GM21367 (cell line): Measurements from ENCODE around the gene DGCR2.
"Not testable (repeated sequence)": the region's sequence is repeated elsewhere in the genome, so short reads cannot be mapped to it uniquely, and the experiment has no call there.

ENCODE experiments used
- ATAC-seq: cut with Tn5 transposase; IDR thresholded peaks from one replicate; pipeline ENCODE4 v1.9.1; 2021; ENCODE audit not compliant: unreplicated experiment

Gene DGCR2

DNA sequence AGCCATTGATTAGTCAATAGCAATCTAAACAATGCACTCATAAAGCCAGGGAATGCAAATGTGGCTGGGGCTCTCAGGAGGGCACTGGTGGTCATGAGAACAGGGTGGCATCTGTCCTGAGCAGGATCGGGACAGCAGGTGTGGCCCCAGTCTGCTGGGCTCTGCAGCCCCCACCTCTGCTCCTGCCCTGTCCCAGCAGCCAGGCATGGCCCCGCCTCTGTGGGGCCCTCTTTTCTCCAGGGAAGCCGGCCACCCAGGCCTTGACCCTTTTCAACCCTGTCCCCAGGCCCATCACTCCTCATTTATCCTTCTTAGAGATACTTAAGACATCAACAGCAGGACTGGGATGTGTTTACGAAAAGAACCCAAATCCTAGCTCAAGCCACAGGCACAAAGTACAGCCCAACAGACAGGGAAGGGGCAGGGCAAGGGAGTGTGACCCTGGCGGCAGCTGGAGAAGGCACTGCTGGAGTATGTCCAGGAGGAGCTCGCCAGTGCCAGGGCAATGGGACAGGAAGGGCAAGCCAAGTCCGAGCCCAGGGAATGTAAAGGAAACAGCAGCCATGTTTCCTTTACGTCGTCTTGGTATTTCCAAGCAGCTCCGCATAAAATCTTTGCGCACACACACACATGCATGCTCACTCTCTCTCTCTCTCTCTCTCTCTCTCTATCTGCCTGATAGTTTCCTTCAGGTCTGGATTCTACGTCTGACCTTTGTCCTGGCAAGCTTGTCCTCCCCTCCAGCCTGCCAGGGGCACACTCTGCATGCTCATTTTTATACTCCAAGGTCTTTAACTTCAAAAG, 59.9 kb downstream of the DGCR2 start:
- no peak for ATAC-seq

DNA sequence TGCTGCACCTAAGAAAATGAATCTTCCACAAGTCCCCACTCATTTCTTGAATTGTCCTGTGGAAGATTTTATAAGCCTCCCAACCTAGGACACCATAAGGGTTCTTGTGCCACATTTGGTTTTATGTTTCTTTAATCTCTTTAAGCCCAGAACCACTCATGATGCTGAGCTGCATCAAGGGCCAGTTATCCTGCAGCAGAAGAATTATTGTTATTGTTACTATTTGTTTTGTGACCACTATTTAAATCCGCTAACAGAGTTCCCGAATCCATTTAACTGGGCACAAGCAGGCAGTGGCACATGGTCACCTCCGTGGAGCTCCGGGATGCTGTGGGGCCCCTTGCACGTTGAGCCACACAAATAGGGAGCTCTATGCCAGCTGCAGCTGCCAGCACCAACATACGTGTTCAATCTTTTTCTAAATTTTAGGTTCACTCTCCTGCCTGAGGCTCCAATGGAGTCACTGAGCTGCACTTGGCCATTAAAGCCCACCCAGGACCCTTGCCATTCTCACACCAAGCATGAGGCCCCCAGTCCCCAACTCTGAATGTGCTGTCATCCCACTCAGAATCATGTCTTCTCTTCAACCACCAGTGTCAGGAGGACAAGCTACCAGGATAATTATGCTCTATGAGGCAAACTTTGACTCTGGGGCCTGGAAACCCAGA, 60.6 kb downstream of the DGCR2 start:
- no peak for ATAC-seq

DNA sequence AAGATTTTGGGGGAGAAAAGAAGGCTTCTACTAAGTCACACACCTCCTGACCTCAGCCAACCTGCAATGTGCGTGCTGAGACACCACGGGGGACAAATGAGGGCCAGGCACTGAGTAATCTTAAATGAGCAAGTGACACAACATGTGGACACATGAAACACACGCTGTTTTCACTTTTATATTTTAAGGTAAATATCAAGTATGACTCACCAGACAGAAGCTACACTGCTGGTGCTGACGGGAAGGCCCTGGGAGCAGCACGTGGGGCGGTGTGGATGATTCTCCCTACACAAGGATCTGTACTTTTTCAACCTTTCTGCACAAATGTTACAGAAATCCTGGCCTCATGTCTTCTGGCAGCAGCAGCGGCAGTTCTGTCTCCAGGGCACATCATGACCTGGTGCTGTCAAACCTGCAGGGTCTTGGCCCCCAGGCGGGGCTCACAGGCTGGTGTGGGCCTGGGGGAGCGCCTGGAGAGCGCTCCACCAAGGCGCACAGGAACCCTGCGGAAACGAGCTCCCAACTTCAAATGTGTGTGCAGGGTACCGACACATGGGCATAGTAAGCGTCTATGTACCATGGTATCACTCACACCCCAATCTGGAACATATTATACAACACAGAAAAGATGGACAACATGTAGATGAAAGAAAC, 61.7 kb downstream of the DGCR2 start:
- no peak for ATAC-seq

DNA sequence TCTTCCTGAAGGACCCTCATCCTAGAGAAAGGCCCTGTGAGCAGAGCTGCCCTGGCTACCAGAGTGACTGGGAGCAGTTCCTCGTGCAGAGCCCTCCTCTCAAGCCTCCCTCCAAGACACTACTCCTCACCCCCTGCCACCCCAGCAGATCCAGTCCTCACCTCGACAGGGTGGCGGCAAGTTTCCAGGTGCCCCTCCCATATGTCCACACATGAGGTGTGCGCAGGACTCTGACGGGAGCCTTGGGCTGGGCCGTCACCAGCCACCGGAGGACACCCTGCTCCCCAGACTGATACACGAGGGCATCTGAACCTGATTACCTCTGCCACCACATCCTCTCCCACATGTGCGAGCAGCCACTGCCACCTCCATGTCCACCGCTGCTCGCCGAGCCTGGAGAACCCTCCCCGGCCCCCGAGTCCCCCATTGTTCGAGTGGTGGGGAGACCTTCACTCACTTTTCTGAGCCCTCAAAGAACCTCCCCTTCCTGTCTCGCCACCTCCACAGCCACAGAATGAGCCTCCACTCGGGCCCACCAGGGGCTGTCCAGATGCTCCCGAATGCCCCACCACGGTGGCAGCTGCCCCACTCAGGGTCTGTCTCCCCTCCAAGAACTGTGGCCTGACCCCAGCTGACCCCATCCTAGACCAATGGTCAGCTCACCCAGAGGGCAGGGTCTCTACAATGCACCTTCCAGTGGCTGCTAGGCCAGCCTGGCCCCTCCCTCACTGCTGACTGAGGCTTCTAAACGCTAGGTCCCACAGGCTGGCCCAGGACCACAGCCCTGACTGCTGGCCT, 62.5 kb downstream of the DGCR2 start:
- no peak for ATAC-seq

GRCh38 chr22:19058713-19059451, 63.3 kb downstream of the DGCR2 start:
- no peak for ATAC-seq

DNA sequence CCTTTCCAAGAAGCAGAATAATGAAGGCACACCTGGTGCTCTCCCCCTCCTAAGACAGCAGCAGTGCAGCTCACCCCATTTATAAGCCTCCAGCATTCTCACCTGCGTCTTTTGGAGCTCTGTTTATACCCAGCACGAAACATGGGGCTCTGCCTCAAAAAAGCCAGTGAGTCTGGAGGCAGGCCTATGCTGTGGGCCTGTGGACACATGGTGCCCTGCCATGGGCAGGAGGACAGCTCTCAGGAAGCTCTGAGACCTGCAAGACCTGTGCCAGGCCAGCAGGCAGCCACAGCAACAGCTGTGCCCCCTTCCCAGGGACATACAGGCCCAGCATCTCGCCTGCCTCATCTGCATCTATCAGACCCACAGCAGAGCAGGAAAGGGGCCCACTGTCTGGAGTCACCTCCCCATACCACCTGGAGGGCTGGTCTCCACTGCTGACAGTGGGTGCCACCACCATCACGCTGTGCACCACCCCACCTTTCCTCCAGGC, 64.2 kb downstream of the DGCR2 start:
- ATAC-seq = no peak

GRCh38 chr22:19057539-19057938, 64.7 kb downstream of the DGCR2 start:
- ATAC-seq = no peak

GRCh38 chr22:19056951-19057401, 65.2 kb downstream of the DGCR2 start:
- ATAC-seq = no peak

- ATAC-seq = no peak
These were observed 66.4 kb downstream of the DGCR2 start for GRCh38 chr22:19055801-19056200.

DNA sequence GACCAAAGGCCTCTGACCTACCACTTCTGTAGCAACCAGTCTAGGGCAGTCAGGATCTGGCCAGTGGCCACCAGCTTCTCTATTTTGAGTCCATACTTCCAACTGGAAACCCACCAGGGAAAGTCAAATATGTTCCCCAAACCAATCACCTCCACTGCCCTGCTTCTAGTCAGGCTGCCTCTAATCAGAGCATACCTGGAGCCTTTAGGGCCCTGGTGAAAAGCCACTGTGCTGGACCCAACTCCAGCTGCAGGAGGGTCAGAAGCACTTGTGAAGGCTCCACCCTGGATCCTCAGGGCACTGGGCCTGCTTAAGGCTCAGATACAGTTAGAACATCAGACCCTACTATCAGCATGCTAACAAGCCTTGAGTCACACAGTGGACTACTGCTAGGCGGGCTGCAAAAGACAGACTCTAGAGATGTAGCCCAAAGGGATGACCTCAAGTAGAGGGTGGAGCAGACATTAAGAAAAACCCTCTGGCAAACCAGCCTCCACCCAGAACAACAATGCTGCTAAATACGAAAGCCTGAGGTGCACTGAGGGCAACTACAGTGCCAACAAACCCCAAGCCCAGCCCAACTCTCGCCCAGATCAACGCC, 69.2 kb downstream of the DGCR2 start:
- no peak for ATAC-seq

- ATAC-seq = no peak
These were observed 70.7 kb downstream of the DGCR2 start for GRCh38 chr22:19051381-19052072.

DNA sequence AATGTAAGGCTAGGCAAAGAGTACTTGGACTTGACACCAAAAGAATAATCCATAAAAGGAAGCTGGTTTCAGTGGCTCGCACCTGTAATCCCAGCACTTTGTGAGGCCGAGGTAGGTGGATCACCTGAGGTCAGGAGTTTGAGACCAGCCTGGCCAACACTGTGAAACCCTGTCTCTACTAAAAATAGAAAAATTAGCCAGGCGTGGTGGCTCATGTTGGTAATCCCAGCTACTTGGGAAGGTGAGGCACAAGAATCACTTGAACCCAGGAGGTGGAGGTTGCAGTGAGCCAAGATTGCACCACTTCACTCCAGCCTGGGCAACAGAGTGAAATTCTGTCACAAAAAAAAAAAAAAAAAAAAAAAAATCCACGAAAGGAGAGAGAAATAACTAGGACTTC, 71.4 kb downstream of the DGCR2 start:
- ATAC-seq = not testable (repeated sequence)

DNA sequence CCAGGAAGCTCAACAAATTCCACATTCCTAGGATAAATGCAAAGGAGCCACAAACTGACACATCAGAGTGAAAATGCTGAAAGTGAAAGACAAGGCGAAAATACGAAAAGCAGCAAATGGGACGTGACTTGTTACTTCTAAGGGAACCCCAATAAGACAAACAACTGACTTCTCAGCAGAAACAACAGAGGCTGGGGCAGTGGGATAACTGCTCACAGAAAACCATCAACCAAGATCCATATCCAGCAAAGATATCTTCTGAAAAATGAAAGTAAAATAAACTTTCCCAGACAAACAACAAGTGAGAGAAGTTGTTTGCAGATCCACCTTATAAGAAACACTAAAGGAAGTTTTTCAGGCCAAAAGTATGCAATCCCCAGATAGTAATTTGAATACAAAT, 72.1 kb downstream of the DGCR2 start:
- ATAC-seq = no peak

DNA sequence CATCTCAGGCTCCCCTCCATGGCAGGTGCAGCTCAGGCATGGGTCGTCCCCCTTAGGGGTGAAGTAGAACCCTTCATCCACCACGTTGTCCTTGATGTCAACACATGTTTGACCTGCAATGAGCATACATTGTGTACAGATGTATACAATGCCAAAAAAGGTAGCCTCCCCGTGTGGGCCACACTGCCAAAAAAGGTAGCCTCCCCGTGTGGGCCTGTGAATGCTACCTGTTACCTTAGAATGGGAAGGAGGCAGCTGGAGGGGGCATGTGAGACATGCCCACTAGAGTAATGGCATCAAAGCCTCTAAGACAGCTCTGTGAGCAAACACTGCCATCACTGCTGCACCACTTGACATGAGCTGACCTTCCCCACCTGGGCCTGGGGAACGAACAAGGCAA, 73.7 kb downstream of the DGCR2 start:
- no peak for ATAC-seq

- ATAC-seq = no peak
These were observed 74.2 kb downstream of the DGCR2 start for GRCh38 chr22:19047993-19048392.

GRCh38 chr22:19046719-19047609, 75.2 kb downstream of the DGCR2 start:
- ATAC-seq = no peak

GRCh38 chr22:19046287-19046686, 75.9 kb downstream of the DGCR2 start:
- ATAC-seq = no peak

DNA sequence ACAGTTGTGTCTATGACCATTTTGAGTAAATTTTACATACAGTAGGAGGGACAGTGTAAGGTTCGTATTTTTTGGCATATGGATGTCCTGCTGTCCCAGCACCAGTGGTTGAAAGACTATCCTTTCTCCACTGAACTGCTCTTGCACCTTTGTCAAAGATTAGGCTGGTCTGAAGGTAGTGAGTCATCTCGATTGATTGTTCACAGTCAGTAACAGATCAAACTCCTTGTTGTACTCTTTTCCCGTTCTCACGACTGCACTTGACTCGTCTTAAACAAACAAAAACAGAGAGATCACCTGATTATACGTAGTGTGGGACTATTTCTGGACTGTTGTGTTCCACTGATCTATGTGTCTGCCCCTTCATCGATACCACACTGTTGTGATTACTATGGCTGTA, 77.1 kb downstream of the DGCR2 start:
- ATAC-seq = no peak
